HG02610 (cell line): ENCODE data around the gene MTA3.
A peak's percentile ranks its signal among the peaks of the same experiment; 100 is the strongest.
"Not testable (repeated sequence)": the region's sequence is repeated elsewhere in the genome, so short reads cannot be mapped to it uniquely, and the experiment has no call there.

Source experiments
- ATAC-seq: cut with Tn5 transposase; IDR thresholded peaks from one replicate; pipeline ENCODE4 v1.9.1; 2021; ENCODE audit warnings: mild to moderate bottlenecking, moderate library complexity; ENCODE audit not compliant: unreplicated experiment

The MTA3 gene

DNA sequence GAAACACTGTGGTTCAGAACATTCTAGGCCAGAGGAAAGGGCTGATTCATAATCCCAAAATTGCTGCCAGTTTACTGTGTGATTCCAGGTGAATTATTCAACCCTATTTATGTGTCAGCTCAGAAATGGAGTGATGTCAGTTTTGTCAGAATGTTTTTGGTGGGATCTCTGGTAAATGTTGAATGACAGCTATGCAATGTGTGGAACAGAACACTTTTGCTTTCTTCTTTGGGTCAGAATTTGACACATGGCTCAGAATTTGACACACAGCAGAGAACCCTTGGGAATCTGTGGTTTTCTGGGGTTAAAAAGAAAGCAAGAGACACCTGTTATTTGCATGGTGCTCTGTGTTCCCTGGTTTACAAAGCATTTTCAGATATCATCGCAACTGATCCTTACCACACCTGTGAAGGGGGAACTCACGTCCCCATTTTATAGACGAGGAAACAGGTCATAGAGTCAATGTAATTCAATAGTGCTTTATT is 1.6 kb upstream of the MTA3 start:
- peak; percentile 80 for ATAC-seq

DNA sequence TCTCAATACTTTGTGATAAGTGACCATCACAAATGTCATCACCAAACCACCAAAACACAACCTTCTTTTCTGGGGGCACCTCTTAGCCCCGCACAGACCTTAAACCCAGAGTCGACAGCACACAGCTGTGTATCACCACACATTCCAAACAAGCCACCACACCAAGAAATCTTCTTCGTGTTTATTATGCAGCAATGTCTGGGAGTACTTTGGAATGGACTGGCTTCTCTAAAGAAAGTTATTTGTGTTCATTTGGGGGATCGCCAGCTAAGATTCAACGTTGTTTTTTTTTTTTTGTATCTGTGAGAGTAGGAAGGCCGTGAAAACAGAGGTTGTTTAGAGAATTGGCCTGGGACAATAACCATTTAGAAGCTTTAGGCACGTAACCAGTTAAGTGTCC is 1.1 kb upstream of the MTA3 start:
- no peak for ATAC-seq

DNA sequence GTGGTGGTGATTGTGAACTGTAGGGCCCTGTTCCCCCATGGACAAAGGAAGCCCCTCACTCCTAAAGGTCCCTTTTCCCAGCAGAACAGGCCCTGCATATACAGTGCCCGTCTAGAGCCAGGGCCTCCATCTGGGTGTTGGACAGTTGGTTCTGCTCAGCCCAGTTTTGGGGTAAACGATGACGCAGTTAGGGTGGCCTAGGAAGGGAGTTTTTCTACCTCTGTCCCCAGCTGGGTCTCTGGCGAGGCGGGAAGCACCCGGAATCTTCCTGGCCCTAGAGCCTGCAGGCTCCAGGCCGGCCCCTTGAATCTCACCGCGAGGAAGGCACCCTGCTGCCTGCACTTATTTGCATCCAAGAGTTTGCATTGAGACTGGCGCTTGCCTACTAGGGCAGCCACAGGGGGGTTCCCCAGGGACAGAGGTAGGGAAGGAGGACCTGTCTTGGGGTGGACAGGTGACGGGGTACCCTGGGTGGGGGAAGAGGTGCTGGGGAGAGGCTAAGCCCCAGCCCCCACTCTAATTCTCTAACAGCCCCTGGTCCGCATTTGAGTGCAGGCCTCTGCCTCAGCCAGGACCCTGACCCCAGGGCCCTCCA is 529 bp upstream of the MTA3 start:
- no peak for ATAC-seq

DNA sequence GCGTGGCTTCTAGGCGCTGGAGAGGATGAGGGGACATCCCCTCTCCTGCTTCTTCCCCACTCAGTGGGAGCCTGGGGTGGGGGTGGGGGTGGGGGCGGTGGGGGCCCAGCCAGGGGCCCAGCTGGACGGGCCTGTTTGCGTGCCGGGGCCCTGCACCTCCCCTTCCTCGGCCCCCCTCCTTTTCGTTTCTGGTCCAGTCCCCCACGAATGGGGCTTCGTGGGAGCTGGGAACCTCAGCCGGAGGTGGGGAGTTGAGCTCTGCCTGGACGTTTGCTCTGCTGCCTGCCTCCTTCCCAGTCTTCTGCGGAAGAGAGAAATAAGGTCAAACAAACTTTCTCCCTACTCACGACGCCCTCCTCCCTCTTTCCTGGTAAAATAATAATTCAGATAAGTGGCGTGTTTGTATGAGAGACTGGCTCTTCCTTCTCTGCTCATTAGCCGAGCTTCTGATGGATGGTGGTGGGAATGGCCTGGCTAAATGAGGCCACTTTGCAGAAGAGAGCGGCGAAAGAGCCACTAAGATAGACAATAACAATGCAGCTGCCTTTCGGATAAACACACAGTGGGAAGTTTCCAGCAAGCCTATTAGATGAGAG is 782 bp downstream of the MTA3 start:
- ATAC-seq: peak; percentile 5

DNA sequence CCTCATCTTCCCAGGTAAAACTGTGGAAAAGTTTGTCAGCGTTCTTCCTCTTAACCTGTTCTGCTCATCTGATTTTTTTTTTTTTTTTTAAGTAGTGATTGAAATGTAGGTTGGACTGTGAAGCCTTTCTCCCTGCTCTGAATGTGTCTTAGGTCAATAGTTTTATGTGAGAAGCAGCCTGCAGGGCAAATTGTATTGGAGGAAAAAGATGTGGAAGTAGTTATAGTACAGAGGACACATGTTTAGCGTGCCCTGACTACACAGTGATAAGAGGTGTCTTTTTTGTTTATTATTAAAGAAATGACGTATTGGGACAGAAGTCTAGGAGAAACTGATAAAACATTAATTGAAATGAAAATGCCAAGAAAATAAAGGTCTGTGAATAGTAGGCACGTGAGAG is 1.5 kb downstream of the MTA3 start:
- ATAC-seq: no peak

DNA sequence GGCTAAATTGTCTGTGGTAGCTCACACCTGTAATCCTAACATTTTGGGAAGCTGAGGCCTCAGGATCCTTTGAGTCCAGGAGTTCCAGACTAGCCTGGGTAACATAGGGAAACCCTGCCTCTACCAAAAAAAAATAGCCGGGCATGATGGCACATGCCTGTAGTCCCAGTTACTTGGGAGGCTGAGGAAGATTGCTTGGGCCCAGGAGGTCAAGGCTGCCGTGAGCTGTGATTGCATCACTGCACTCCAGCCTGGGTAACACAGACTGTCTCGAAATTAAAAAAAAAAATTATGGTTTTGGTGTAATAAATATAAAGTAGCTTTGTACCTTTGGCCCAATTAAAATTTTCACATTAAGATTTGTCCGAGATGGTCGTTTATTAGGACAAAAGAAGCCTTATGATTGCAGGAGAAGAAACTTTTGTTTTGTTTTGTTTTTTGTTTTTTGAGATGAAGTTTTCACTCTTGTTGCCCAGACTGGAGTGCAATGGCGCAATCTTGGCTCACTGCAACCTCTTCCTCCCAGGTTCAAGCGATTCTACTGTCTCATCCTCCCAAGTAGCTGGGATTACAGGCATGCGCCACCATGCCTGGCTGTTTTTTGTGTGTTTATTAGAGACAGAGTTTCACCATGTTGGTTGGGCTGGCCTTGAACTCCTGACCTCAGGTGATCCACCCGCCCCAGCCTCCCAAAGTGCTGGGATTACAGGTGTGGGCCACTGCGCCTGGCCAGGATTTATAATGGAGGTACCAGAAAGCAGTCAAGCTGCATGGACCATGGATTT is 4.1 kb downstream of the MTA3 start:
- no peak for ATAC-seq

DNA sequence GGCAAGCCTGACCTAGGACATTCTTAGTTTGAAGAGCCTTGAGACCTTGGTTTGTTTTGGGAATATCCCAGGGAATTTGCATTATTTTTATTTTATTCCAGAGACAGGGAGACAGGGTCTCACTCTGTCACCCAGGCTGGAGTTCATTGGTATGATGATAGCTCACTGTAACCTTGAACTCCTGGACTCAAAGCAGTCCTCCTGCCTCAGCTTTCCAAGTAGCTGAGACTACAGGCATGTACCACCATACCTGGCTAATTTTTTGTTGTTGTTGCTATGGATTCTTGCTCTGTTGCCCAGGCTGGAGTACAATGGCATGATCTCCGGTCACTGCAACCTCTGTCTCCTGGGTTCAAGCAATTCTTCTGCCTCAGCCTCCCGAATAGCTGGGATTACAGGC is 4.8 kb downstream of the MTA3 start:
- no peak for ATAC-seq

DNA sequence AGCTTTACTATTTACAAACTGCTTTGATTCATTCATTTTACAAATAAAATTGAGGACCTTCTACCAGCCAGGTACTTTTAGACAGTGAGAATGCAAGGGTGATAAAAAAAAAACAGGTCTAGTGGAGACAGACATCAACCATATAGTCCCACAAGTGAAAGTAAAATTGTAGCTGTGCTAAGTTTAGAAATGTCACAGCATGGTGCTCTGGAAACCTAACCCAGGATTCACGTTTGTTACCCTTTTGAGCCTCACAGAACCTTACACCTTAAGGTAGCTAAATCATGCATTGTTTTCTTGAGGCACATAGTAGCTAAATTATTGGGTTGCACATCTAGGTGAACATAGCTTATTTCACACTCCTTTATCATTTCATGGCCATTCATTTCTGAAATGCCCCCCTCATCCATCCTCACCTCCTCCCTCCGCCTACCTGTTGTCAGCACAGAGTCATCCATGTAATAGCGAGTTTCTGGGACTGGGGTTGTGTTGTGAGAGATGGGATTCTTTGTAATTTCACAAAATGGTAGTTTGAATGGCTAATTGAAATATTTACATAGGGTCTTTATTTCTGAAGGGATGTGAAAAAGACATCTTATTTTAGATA is 7.1 kb downstream of the MTA3 start:
- ATAC-seq: peak; percentile 79

DNA sequence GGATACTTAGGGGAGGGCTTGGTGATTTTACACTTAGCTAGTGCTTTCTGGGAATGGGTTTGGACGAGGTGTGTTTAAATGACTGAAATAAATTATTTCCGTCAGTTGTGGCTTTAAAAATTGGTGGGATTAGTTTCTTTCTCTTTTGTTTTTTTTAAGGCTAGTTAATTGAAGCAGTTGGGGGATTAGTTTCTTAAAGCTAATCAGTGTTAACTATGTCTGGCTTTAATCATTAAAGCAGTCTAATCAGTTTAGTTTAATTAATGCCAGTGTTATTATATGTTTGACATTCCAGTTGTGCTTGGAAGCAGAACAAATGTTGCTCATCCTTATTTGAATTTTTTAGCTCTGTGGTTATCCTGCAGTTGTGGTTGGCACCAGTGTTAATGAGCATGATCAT is 10.2 kb downstream of the MTA3 start:
- no peak for ATAC-seq

DNA sequence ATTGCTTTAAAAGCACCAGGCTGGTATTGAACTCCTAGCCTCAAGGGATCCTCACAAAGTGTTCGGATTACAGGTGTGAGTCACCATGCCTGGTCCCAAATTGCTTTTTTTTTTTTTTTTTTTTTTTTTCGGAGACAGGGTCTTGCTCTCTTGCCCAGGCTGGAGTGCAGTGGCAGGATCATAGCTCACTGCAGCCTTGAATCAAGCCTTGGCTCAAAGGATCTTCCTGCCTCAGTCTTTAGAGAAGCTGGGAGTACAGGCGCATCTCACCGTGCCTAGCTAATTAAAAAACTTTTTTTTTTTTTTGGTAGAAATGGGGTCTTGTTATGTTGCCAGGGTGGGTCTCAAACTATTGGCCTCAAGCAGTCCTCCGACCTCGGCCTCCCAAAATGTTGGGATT is 12.8 kb downstream of the MTA3 start:
- ATAC-seq: no peak

DNA sequence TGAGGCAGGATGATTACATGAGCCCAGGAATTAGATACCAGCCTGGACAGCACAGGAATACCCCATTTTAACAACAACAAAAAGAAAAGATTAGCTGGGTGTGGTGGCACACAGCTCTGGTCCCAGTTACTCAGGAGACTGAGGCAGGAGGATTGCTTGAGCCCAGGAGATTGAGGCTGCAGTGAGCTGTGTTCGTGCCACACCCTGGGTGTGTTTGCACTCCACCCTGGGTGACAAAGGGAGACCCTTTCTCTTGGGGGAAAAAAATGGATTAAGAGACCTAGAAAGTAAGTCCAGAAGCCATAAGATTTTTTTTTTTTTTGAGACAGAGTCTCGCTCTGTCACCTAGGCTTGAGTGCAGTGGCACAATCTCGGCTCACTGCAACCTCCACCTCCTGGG is 16.2 kb downstream of the MTA3 start:
- ATAC-seq: not testable (repeated sequence)

DNA sequence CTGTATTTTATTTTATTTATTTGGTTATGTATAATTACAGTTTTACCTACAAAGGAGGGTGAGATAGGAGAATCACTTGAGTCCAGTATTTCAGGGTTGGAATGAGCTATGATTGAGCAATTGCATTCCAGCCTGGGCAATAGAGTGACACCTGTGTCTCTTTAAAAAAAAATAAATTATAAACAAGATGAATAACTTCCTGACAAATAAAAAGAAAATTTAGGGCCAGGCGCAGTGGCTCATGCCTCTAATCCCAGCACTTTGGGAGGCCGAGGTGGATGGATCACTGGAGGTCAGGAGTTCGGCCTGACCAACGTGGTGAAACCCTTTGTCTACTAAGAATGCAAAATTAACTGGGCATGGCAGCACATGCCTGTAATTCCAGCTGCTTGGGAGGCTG is 17.3 kb downstream of the MTA3 start:
- no peak for ATAC-seq

DNA sequence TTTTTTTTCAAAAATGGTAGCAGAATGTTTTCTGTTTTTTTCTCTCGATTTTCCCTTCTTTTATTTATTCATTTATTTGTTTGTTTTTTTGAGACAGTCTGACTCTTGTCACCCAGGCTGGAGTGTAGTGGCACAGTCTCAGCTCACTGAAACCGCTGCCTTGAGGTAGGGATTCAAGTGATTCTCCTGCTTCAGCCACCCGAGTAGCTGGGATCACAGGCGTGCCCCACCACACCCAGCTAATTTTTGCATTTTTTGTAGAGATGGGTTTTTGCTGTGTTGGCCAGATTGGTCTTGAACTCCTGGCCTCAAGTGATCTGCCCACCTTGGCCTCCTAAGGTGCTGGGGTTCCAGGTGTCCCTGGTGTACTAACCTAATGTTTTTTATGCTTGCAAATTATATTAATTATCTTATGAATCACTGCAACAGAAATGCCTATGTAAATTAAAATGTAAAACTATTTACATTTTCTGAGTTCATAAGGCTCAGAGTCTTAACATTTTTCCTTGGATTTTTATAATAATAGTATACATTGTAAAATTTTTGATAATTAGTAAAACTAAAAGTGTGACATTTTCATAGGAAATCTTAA is 19.2 kb downstream of the MTA3 start:
- ATAC-seq: no peak

DNA sequence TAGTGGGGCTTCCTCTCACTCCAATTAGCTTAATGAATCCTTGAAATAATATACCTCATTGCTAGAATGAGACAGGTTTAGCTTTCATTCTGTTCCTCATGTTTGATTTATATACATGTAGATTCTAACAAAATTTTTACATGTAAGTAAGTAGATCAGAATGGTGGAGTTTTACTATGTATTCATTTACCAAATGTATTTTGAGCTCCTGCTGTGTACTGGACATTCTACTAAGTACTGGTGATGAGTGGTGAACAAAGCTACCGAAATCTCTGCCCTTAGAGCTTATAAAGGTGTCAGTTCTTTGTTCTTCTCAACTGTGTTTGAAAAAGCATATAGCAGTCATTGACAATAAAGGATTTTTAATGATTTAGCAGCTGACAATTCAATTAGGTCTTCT is 19.7 kb downstream of the MTA3 start:
- no peak for ATAC-seq

DNA sequence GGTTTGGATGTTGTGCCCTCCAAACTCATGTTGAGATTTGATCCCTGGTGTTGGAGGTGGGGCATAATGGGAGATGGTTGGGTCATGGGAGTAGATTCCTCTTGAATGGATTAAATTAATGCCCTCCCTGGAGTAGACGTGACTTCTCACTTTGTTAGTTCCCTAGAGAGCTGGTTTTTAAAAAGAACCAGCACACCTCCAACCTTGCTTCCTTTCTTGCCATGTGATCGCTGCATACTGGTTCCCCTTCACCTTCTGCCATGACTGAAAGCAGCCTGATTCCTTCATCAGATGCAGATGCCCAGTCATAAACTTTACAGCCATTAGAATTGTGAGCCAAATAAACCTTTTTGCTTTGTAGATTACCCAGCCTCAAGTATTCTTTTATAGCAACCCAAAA is 21.7 kb downstream of the MTA3 start:
- ATAC-seq: no peak

DNA sequence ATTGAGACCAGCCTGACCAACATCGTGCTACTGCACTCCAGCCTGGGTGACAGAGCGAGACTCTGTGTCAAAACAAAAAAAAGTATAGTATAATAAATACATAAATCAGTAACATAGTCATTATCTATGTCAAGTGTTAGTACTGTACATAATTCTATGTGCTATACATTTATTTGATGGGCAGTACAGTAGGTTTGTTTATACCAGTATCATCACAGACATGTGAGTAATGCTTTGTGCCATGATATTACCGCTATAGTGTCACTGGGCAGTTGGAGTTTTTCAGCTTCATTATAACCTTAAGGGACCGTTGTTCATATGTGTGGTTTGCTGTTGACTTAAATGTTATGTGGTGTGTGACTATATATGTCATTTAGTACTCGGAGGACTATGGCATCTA is 24.9 kb downstream of the MTA3 start:
- ATAC-seq: no peak

DNA sequence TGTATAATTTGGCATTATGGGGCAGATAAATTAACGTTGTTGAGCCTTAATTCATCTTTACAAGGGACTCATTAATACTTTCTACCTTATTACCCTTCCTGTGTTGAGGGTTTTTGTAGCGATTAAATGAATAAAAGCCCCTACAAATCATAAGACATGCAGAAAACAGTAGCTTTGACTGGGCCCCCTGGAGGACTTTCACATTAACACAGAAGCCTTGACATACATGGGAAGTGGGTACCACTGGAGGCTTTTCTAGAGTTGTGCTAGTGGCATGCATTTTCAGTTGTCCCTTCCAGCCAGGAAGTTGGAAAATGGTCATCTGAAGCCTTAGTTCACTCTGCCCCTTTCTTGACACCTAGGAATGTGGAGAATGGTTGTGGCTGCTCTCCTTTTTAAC is 30.2 kb downstream of the MTA3 start:
- no peak for ATAC-seq

DNA sequence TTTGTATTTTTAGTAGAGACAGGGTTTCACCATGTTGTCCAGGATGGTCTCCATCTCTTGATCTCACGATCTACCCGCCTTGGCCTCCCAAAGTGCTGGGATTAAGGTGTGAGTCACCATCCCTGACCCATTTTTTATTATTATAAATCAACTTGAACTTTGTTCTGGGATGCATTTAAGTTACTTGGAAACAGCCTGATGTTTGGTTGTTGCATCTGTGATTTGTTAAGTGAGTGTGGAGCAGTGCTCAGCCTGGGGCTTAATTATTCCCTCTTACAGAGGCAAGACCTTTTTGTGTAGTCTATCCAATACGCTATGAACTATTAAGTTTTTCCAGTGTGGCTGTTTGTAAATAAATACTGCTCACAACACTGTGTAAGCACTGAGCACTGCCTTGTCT is 32.6 kb downstream of the MTA3 start:
- ATAC-seq: no peak

DNA sequence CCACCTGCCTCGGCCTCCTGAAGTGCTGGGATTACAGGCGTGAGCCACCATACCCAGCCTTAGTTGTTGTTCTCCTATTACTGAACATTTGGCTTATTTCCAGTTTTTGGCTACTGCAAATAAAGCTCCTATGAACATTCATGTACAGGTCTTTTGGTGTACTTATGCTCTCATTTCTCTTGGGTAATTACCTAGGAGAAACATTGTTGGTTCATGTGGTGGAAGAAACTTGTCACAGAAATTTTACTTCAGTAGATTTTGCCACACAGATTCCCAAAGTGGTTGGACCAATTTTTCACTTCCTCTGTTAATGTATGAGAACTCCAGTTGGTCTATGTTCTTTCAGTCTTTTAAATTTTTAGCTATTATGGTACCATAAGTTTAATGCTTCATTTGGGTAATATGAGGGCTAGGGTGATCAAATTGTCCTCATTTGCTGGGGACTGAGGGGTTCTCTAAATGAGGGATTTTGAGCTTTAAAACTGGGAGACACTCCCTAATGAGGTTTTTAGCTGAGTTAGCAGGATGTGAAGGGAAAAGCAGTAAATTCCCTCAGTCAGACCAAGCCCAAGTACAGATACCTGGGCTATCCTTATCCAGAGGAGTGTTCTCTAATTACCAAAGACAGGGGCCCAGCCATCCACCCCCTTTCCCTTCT is 33.9 kb downstream of the MTA3 start:
- ATAC-seq: peak; percentile 64

DNA sequence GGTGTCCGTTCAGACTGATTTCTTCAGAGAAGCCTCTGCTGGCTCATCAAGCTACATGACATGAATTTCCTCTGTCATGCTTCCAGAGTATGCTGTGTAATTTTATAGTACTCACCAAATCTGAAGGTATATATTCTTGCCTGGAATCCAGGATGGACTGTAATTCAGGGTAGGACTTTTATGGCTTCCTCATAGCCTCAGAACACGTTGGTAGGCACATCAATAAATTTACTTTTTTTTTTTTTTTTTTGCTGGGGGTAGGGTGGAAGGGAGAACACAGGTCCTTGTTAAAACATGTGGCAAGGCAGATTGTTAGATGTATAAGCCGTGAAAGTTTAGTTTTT is 34.4 kb downstream of the MTA3 start:
- no peak for ATAC-seq

DNA sequence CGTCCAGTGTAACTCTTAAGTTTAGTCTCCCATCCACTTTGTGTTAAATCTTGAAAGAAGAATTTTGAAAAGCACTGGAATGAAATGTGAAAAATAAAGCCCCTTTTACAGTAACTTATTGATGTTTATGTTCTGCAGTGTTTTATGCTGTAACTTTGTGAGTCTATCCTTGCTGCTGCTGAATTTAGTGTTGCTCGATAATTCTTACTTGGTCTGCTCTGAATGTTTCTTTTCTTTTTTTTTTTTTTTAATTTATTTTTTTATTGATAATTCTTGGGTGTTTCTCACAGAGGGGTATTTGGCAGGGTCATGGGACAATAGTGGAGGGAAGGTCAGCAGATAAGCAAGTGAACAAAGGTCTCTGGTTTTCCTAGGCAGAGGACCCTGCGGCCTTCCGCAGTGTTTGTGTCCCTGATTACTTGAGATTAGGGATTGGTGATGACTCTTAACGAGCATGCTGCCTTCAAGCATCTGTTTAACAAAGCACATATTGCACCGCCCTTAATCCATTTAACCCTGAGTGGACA is 36.0 kb downstream of the MTA3 start:
- ATAC-seq: not testable (repeated sequence)
